GM12892 (cell line): ENCODE data around the gene BRCA1.

Experiments used
- POLR2A ChIP-seq: IDR thresholded peaks from 2 replicates; pipeline ENCODE4 v1.6.1; 2011; ENCODE audit warnings: low read depth, low read length, control low read depth
- POLR2AphosphoS5 ChIP-seq: IDR thresholded peaks from 2 replicates; pipeline ENCODE4 v1.6.1; 2011; ENCODE audit warnings: low read depth, low read length, control low read depth

GRCh38 chr17:43013296-43013695 is 111.9 kb downstream of the BRCA1 start:
- TF ChIP-seq POLR2A (no peak), POLR2AphosphoS5 (no peak)
